Smooth muscle cell (in vitro differentiated cells): ENCODE measurements around the gene RAX2. TPM values are rescaled to one million over a fixed set of nuclear protein-coding genes. Genes with fewer than 3 reads are reported as not detected.

Experiments
- DNase-seq: peaks from one replicate; lab custom pipeline; 2025; ENCODE audit not compliant: unreplicated experiment; lab: John Stamatoyannopoulos, UW
- H2AFZ ChIP-seq: fragments of 200-600 bp; sonication (generic); 2 replicates; pipeline ENCODE4 v1.6.0; 2016; ENCODE audit warnings: antibody characterized with exemption, low read depth, mild to moderate bottlenecking
- H3F3A ChIP-seq: fragments of 200-600 bp; sonication (generic); 2 replicates; pipeline ENCODE4 v1.6.0; 2017; ENCODE audit warnings: antibody characterized with exemption, low read depth
- H3K27ac ChIP-seq: fragments of 200-600 bp; sonication (generic); 2 replicates; pipeline ENCODE4 v1.5.1; 2016; ENCODE audit warnings: low read depth, mild to moderate bottlenecking
- H3K27me3 ChIP-seq: fragments of 200-600 bp; sonication (generic); 2 replicates; pipeline ENCODE4 v1.6.1; 2016; ENCODE audit warnings: low read depth, mild to moderate bottlenecking
- H3K36me3 ChIP-seq: fragments of 200-600 bp; sonication (generic); 2 replicates; pipeline ENCODE4 v1.5.1; 2016; ENCODE audit warnings: low read depth
- H3K4me1 ChIP-seq: fragments of 200-600 bp; sonication (generic); 2 replicates; pipeline ENCODE4 v1.5.1; 2016; ENCODE audit warnings: low read depth
- H3K4me2 ChIP-seq: fragments of 200-600 bp; sonication (generic); 2 replicates; pipeline ENCODE4 v1.6.0; 2016; ENCODE audit warnings: mild to moderate bottlenecking
- H3K4me3 ChIP-seq: fragments of 200-600 bp; sonication (generic); 2 replicates; pipeline ENCODE4 v1.5.1; 2016; ENCODE audit warnings: mild to moderate bottlenecking
- H3K79me2 ChIP-seq: fragments of 200-600 bp; sonication (generic); 2 replicates; pipeline ENCODE4 v1.6.0; 2016; ENCODE audit warnings: low read depth, mild to moderate bottlenecking
- H3K9ac ChIP-seq: fragments of 200-600 bp; sonication (generic); 2 replicates; pipeline ENCODE4 v1.6.0; 2016; ENCODE audit warnings: low read depth
- H3K9me3 ChIP-seq: fragments of 200-600 bp; sonication (generic); replicated peaks from 2 replicates; pipeline ENCODE4 v1.5.1; 2016; ENCODE audit warnings: low read depth
- H4K20me1 ChIP-seq: fragments of 200-600 bp; sonication (generic); 2 replicates; pipeline ENCODE4 v1.6.0; 2016; ENCODE audit warnings: low read depth
- CTCF ChIP-seq: fragments of 200-600 bp; sonication (generic); IDR thresholded peaks from 2 replicates; pipeline ENCODE4 v1.5.1; 2017; ENCODE audit warnings: borderline replicate concordance, mild to moderate bottlenecking, antibody characterized with exemption; ENCODE audit not compliant: insufficient read depth, poor library complexity, severe bottlenecking
- WGBS: methylation state at CpG from one replicate; pipeline ENCODE4 v1.1.7; 2016; ENCODE audit warnings: low lambda C conversion rate; 5-methylcytosine and 5-hydroxymethylcytosine counted together
- polyA plus RNA-seq: library from polyadenylated mRNA; unstranded; fragments of >200 nt; fragmentation: Nextera tagmentation; extraction: Ambion mirVana; gene quantifications from 2 replicates; pipeline ENCODE4 v1.2.1, GENCODE V29; 2016
- small RNA-seq: library from RNA; depleted of rRNA; stranded (forward); fragments of <200 nt; gene quantifications from one replicate; pipeline ENCODE3, GENCODE V24; 2014
- total RNA-seq: library from RNA; depleted of rRNA; stranded (reverse); fragments of >200 nt; gene quantifications from 2 replicates; pipeline ENCODE4 v1.2.3, GENCODE V29; 2014

RAX2 gene
- total and polyA plus RNA-seq, 2 experiments from 2014 or later: not detected

GRCh38 chr19:3721131-3721886, 50.7 kb downstream of the RAX2 start:
- no peak overlapping the region for H2AFZ ChIP-seq
- peak overlapping the region; percentile 48 for H3K4me3 ChIP-seq
- H3K27me3 ChIP-seq: peaks cover 41% of the 10 kb centered on the region
- no peak for TF ChIP-seq CTCF
- no peak overlapping the region for H3K27ac ChIP-seq
- no peaks in the 10 kb centered on the region for H3F3A ChIP-seq
- peak overlapping the region; percentile 75 for H3K4me2 ChIP-seq
- H3K9me3 ChIP-seq: no peaks in the 10 kb centered on the region
- no peaks in the 10 kb centered on the region for H3K79me2 ChIP-seq
- no peaks in the 10 kb centered on the region for H4K20me1 ChIP-seq
- WGBS: 35% methylated on average over 35 of the region's 46 CpGs
- no peak overlapping the region for H3K9ac ChIP-seq
- peak; percentile 8 for DNase-seq
- peaks cover 7% of the 10 kb centered on the region for H3K4me1 ChIP-seq
- H3K36me3 ChIP-seq: no peaks in the 10 kb centered on the region

GRCh38 chr19:3720349-3720917, 51.6 kb downstream of the RAX2 start:
- Histone ChIP-seq H3K9me3 (no peaks in the 10 kb centered on the region), H3F3A (no peaks in the 10 kb centered on the region), H3K79me2 (no peaks in the 10 kb centered on the region), H4K20me1 (no peaks in the 10 kb centered on the region), H3K27me3 (peaks cover 35% of the 10 kb centered on the region), H3K36me3 (no peaks in the 10 kb centered on the region), H2AFZ (no peak overlapping the region), H3K4me3 (peak overlapping the region; percentile 31), H3K4me1 (peaks cover 7% of the 10 kb centered on the region), H3K4me2 (no peak overlapping the region), H3K27ac (no peak overlapping the region), H3K9ac (no peak overlapping the region)
- WGBS: 47% methylated on average over 9 of the region's 9 CpGs
- DNase-seq: no peak
- no peak for TF ChIP-seq CTCF

GRCh38 chr19:3719868-3720267, 52.2 kb downstream of the RAX2 start:
- no peak overlapping the region for H3K4me2 ChIP-seq
- no peak overlapping the region for H2AFZ ChIP-seq
- no peak overlapping the region for H3K27ac ChIP-seq
- H3K4me3 ChIP-seq: no peak overlapping the region
- H3K27me3 ChIP-seq: peaks cover 33% of the 10 kb centered on the region
- H3K4me1 ChIP-seq: peaks cover 7% of the 10 kb centered on the region
- TF ChIP-seq CTCF: no peak
- no peak overlapping the region for H3K9ac ChIP-seq
- no peaks in the 10 kb centered on the region for H3F3A ChIP-seq
- no peaks in the 10 kb centered on the region for H3K9me3 ChIP-seq
- H3K36me3 ChIP-seq: no peaks in the 10 kb centered on the region
- H3K79me2 ChIP-seq: no peaks in the 10 kb centered on the region
- no peaks in the 10 kb centered on the region for H4K20me1 ChIP-seq
- no peak for DNase-seq
- 88% methylated on average over 4 of the region's 4 CpGs for whole genome bisulfite sequencing

Small RNA genes lying within 50 kb of the gene (small RNA-seq; reads per million reads assigned to genes)
- gene AC005777.1: not detected

Other genes starting within 250 kb of the RAX2 start
- gene TEKTIP1, start 233.1 kb downstream of the RAX2 start, total RNA-seq: not detected in 2 replicates
- gene TEKTIP1, start 233.1 kb downstream of the RAX2 start, polyA plus RNA-seq: 0.62 and 1.8 TPM in 2 replicates
- 26.8 and 56.0 TPM in 2 replicates for gene MFSD12, start 214.6 kb downstream of the RAX2 start, total RNA-seq
- gene MFSD12, start 214.6 kb downstream of the RAX2 start, polyA plus RNA-seq: 73.8 and 93.9 TPM in 2 replicates
- gene HMG20B, start 199.3 kb downstream of the RAX2 start, total RNA-seq: 86.3 and 109 TPM in 2 replicates
- gene HMG20B, start 199.3 kb downstream of the RAX2 start, polyA plus RNA-seq: 120 and 128 TPM in 2 replicates
- gene GIPC3, start 186.8 kb downstream of the RAX2 start, total RNA-seq: 0.13 and 0.27 TPM in 2 replicates
- 0.86 and 0.96 TPM in 2 replicates for gene GIPC3, start 186.8 kb downstream of the RAX2 start, polyA plus RNA-seq
- gene TBXA2R, start 165.4 kb downstream of the RAX2 start, total RNA-seq: 1.1 and 1.7 TPM in 2 replicates
- gene TBXA2R, start 165.4 kb downstream of the RAX2 start, polyA plus RNA-seq: 9.3 and 9.4 TPM in 2 replicates
- gene CACTIN, start 145.4 kb downstream of the RAX2 start, total RNA-seq: 16.7 and 17.5 TPM in 2 replicates
- 17.3 and 22.5 TPM in 2 replicates for gene CACTIN, start 145.4 kb downstream of the RAX2 start, polyA plus RNA-seq
- gene PIP5K1C, start 71.8 kb downstream of the RAX2 start, total RNA-seq: 8.2 and 13.2 TPM in 2 replicates
- gene PIP5K1C, start 71.8 kb downstream of the RAX2 start, polyA plus RNA-seq: 27.2 and 29.9 TPM in 2 replicates
- 1.7 and 6.2 TPM in 2 replicates for gene TJP3, start 63.8 kb downstream of the RAX2 start, total RNA-seq
- gene TJP3, start 63.8 kb downstream of the RAX2 start, polyA plus RNA-seq: 1.2 and 9.0 TPM in 2 replicates
- gene APBA3, start 10.5 kb downstream of the RAX2 start, total RNA-seq: 7.7 and 16.1 TPM in 2 replicates
- 27.9 and 28.4 TPM in 2 replicates for gene APBA3, start 10.5 kb downstream of the RAX2 start, polyA plus RNA-seq
- gene MRPL54, start 9.5 kb downstream of the RAX2 start, total RNA-seq: 19.5 and 33.8 TPM in 2 replicates
- 60.8 and 64.4 TPM in 2 replicates for gene MRPL54, start 9.5 kb downstream of the RAX2 start, polyA plus RNA-seq
- not detected in 2 replicates for gene MATK, start 14.2 kb upstream of the RAX2 start, total RNA-seq
- not detected in 2 replicates for gene MATK, start 14.2 kb upstream of the RAX2 start, polyA plus RNA-seq
- gene ZFR2, start 96.8 kb upstream of the RAX2 start, total RNA-seq: 0.54 and 1.4 TPM in 2 replicates
- gene ZFR2, start 96.8 kb upstream of the RAX2 start, polyA plus RNA-seq: 1.8 and 4.8 TPM in 2 replicates
- gene ATCAY, start 108.5 kb upstream of the RAX2 start, total RNA-seq: 0.09 and 0.31 TPM in 2 replicates
- 0.28 and 1.1 TPM in 2 replicates for gene ATCAY, start 108.5 kb upstream of the RAX2 start, polyA plus RNA-seq
- not detected in 2 replicates for gene NMRK2, start 160.8 kb upstream of the RAX2 start, total RNA-seq
- not detected in 2 replicates for gene NMRK2, start 160.8 kb upstream of the RAX2 start, polyA plus RNA-seq
- 76.4 and 82.9 TPM in 2 replicates for gene DAPK3, start 198.9 kb upstream of the RAX2 start, total RNA-seq
- 113 and 120 TPM in 2 replicates for gene DAPK3, start 198.9 kb upstream of the RAX2 start, polyA plus RNA-seq
- 870 and 903 TPM in 2 replicates for gene EEF2, start 213.2 kb upstream of the RAX2 start, total RNA-seq
- gene EEF2, start 213.2 kb upstream of the RAX2 start, polyA plus RNA-seq: 365 and 474 TPM in 2 replicates
- 15.6 and 17.3 TPM in 2 replicates for gene PIAS4, start 235.5 kb upstream of the RAX2 start, total RNA-seq
- gene PIAS4, start 235.5 kb upstream of the RAX2 start, polyA plus RNA-seq: 8.1 and 14.0 TPM in 2 replicates